HG02840 (cell line): ENCODE data around the gene GRIFIN.

Experiments used
- ATAC-seq: cut with Tn5 transposase; IDR thresholded peaks from one replicate; pipeline ENCODE4 v1.9.1; 2021; ENCODE audit warnings: mild to moderate bottlenecking, moderate library complexity, moderate number of reproducible peaks; ENCODE audit not compliant: unreplicated experiment, low FRiP score

Gene GRIFIN, protein sequence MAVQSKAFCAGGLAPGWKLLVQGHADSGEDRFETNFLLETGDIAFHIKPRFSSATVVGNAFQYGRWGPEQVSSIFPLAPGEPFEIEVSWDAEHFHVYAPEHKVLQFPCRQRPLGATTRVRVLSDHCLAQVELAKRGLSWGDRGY

DNA sequence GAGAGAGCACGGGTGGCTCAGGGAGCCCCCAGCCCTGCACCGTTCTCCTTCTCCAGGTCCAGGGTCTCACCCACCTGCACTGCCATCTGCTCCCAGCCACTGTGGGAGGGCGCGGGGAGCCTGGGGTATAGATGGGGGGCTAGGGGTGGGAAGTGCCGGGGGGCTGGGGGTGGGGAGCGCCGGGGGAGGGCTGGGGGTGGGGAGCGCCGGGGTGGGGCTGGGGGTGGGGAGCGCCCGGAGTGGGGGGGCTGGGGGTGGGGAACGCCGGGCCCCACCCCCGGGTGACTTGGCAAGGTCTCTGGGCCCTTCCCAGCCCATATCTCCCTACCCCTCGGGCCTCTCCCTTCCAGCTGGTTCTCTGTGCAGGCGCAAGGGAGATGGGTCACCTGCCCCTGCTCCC is at the start of gene GRIFIN:
Gene GRIFIN (minus strand): TSS at position 101 of the 400 bp plus-strand sequence. CDS start 15 bp downstream, at position 86.
- ATAC-seq = no peak

DNA sequence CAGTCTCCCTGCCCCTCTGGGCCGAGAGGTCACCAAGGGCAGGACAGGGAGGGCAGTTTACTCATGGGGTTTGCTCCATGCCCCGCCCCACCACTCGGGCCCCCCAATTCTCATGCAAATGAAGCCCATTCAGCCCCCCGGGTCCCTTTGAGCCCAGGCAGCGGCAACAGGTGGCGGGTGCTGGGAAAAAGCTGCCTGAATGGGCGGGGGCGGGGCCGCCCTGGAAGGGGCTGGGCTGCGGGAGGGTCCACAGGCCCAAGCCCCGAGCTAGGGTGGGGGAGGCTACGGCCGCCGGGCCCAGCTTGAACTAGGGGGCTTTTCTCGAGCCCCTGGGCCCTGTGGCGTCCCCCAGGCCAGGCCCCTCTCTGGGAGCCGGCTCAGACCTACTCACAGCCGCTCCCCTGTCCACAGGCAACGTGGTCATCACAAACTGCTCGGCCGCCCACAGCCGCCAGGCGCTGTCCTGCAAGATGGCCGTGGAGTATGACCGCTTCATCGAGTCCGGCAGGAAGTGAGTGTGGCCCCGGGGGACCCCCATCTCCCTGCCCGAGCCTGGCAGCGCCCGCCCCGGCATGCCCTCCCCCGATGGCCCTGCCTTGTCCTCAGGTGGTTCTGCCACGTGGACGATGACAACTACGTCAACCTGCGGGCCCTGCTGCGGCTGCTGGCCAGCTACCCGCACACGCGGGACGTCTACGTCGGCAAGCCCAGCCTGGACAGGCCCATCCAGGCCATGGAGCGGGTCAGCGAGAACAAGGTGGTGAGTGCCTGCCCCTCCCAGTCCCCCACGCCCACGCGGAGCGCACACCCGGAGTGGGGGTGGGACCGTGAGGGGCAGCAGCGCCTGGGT is 48.8 kb upstream of the GRIFIN start:
- no peak for ATAC-seq

DNA sequence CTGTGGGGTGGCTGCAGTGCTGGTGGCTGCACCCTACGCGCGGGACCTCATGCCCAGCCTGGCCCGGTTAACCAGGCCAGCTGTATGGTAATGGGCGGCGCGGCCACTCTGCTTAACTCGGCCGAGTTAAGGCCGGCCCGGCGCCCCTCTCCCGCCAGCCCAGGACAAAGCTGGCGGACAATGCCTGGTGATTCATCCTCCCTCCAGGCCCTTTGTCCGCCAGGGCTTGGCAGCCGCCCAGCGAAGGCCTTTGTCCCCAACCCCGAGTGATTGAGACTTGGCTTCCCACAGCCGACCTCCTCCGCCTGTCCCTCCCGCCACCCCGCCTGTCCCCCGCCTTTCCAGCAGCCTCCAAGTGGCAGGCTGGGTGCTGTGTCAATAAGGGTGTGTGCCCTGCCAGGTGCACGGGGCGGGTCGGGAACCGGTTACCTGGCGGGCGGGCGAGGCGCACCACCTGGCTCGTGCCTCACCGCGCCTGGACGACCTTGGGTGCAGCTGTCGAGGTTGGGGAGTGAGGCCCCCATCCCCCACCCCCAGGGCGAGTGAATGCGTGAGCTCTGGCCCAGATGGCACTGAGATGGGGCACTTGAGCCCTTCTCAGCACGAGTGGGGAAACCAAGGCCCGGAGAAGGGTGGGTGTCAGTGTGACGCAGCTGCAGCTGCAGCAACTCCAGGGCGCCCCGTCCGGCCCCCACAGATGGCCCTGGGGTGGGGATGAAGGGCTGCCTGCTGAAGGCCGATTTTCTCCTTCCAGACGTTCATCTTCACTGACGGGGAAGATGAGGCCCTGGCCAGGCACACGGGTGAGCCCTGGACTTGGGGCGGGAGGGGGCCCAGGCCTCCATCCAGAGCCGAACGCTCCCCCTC is 48.0 kb upstream of the GRIFIN start:
- no peak for ATAC-seq

DNA sequence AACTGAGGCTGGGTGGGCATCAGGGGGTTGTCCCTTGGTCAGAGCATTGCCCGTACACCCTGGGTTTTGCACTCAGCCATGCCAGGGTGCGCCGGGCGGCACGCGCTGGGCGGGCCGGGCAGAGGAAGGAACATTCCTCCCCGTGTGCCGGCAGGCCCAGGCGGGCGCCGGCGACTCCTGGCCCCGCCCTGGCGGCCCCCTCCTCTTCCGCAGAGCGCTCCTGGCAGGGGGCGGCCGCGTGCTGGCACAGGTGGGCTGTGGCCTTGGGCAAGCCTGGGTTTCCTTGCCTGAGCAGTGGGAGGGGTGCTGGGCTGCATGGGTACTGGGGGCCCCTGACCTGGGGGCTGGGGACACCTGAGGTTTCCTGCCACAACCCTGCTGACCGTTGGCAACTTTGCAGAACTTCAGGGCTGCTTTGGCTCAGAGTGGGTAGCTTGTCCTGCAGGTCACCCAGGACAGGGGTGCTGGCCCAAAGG is 47.3 kb upstream of the GRIFIN start:
- no peak for ATAC-seq

DNA sequence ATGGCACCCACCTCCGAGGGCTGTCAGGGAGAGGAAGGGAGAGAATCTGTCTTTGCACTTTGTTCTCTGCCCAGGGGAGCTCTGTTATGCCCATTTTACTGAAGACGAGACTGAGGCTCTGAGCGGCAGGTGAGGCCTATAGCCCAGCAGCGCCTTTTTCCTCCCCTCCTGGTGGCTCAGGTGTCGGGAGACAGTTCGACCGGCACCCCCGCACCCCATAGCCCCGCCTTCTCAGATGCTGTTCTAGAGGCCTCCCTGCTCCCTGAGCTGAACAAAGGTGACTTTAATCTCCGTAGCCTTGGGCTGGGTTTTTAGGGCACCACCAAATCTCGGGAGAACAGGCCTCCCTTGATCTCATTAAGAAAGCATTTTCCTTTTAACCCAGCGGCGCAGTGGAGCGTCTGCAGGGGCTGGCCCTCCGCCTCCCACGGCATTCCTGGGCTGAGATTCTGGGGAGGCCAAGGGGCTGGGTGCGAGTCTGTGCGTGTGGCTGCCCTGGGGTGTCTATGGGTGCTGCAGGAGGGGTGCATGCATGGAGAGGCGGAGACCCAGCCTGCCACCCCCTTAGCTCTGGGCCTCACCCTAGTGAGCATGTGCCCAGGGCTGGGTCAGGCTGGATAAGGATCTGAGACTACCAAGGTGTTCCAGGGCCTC is 46.7 kb upstream of the GRIFIN start:
- ATAC-seq = no peak

DNA sequence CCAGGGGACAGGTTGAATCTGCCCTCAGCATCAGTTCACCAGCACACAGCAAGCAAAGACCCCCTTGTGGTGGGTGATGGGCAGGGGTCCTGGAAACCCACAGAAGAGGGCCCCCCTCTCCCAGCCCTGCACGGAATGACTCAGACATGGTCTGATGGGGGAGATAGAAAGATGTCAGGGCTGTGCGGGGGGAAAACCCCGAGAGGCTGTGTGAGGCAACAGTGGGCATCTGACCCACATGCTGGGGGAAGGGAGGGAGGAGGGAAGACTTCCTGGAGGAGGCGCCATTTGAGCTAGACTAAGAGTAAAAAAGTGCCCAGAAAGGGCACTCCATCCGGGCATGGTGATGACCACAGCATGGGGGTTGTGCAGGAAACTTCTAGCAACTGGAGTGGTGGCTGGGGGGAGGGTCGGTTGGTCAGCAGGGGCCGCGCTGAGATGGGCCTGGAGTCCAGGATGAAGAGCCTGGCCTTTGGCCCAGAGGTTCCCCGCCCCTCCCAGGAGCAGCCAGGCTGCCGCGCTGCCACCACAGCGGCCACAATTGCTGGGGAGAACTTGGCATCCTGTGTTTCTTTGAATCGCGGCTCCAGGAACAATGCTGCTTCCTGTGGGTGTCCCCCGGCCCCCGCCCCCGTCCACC is 45.9 kb upstream of the GRIFIN start:
- no peak for ATAC-seq

DNA sequence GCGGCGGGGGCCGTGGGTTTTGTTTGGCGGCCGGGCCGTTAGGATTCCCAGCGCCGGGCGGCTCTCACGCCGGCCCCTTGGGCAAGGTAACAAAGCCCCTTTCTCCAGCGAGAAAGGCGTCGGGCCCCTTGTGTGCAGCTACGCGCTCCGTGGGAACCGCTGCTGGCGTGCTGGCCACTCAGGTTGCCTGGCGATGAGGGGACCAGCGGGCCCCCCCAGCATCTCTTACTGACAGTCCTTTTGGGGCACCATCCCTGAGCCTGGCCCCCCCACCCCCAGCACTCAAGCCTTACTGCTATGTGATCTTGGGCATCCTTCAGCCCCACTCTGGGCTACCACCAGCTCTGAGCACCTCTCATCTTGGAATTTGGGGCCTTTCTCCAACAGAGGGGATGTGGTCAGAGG is 45.1 kb upstream of the GRIFIN start:
- no peak for ATAC-seq

DNA sequence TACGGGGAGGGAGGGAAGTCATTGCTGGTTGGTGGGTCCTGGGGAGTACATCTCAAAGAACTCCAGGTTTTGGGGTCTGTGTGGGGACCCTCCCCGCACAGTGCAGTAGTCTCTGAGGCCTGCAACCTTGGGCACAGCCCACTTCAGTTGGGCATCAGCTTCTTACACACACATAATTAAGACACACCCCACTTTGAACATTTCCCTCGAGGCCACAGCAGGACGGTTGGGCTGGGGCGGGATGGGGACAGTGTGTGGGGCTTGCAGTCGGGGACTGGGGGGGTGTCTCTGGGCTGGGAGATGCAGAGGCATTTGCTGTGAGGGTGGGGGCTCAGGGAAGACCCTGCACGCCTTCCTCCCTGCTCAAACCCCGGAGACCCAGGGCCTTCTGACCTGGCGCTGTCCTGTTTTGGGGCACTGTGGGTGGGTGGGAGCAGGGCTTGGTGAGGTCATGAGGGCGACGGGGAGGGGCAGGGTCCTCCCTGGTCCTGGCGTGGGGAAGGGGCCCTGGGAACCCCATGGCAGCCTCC is 44.6 kb upstream of the GRIFIN start:
- no peak for ATAC-seq

DNA sequence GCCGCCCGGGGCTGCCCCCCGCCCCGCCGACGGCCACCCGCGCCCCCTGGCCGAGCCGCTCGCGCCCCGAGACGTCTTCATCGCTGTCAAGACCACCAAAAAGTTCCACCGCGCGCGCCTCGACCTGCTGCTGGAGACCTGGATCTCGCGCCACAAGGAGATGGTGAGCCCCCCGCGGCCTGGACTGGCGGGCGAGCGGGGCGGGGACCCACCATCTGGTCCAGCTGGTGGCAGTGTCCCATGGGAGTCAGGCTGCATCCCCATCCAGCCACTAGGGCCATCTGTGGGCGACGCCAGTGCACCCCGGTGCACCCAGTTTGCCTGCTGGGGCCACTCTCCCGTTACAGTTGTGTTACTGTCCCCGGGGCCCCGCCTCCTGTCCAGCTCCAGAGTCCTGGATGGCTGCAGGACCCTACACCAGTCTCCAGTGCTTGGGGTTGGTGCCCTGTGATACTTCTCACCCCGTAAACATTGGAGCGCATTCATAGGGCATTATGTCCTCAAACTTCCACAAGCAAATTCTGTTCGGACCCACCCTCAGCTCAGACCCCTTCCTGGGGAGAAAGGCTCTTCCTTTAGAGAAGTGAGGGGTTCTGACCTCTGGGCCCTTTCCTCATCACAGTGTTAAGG is 44.0 kb upstream of the GRIFIN start:
- ATAC-seq = no peak

DNA sequence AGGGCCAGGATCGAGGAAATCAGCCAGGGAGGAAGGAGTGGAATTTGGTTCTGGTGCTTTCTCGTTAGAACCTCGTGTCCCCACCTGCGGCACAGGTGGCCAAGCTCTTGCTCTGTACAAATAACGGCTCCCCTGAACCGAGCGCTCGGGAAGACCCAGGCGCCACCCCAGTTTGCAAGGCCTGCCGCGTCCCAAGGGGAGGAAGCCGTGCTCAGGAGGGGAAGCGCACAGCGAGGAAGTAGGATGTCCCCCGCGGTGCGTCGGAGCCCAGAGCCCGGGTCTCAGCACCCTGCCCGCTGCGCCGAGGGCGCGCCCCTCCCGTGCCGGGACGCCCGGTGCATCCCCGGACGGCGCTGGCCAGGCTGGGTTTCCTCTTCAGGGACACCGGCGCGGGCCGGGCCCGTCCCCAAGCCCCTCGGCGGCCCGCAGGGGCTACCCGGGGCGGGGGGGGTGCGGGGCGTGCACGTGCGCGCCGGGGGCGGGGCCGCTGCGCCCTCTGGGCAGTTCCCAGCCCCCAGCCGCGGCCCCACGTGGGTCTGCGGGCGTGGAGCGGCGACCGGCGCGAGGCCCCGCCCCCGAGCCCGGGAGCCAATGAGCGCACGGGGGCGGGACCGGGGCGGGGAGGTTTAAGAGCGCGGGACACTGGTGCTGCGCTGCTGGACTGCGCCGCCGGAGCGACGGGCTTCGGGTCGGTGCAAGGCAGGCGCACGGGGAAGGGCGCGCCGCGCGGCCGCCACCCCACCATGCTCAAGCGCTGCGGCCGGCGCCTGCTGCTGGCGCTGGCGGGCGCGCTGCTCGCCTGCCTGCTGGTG is 43.1 kb upstream of the GRIFIN start, which contains the start of gene LFNG:
Gene LFNG (plus strand): TSS at position 656 of the 812 bp plus-strand sequence. CDS start 88 bp downstream, at position 744.
- peak; percentile 83 for ATAC-seq

DNA sequence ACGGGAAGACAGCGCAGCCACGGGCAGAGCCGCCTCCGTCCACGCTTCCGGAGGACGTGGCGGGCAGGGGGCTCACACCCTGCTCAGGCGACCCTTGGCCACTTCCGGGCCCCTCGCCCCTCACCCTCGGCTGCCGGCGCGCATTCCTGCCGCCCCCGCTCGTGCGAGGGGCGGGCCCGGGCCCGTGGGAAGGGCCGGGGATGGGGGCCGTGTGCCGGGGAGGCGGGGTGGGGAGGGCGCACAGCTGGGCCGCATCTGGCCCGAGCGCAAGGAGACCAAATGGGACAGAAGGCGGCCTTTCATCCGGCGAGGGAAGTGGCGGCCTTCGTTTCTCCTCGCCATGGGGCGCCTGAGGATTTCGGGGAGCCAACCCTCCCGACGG is 42.5 kb upstream of the GRIFIN start:
- ATAC-seq = no peak

DNA sequence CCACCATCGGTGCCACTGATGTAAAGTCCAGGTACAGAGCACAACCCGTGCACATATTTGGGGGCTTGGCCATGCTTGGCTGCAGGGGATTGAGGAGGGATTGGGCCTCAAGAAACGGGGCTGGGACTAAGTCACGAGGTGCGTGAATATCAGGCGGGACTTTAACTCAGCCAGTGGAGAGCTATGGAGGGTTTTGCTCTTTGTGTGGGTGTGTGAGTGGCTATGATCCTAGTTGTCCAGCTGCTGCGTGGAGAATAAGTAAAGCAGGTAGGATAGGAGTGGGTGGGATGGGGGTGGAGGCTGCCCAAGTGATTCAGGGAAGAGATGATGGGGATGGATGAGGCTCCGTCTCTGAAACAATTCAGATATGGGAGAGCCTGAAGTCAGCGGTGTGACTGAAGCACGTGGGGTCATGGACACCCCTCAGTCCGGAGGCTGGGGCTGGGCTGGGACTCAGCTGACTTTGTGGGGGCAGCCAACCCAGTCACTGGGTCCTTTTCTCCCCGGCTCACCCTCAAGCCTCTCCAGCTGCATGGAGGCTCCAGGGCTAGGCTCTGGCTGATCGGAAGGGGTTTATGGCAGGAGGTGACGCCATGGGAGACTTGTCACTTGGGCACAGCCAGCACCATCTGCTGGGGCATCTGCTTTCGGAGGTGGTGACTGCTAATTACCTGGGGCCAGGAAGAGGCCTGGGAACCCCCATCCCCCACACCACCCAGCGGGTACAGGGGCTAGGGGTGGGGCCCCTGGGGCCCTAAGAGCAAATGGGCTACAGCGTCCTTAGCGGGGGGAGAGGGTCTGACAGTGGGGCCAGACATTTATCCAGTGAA is 41.7 kb upstream of the GRIFIN start:
- no peak for ATAC-seq

DNA sequence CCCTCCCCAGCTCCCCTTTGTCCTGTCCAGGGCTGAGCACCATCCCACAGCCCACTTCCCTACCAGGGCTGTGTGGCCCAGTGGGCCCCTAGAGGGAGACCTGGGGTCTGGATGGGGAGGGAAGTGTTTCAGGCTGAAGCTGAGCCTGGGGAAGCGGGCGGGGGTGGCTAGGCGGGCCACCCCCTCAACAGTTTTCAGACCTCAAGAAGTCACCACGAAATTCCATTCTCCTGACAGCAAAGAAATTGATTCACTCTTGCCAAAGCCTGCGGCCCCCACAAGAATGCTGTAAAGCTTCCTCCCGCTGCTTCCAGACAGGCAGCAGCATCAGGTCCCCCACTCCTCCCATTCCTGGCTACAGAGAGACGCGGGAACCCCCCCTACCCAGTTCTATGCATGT is 40.8 kb upstream of the GRIFIN start:
- ATAC-seq = no peak

DNA sequence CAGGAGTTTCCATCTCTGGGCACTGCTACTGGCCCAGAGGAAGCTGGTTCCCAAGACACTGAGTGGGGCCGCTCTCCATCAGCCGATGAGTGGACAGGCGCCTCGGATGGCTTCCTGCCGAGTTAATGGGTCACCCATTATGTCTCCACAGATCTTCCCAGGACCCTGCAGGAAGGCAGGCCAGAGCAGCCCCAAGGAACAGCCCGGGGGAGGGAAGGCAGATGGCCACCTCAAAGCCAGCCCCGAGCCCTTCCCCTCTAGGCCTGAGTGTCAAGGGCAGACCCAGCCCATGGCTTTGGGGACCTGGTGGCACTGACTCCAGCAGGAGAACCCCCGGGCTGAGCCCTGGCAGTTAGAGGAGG is 40.0 kb upstream of the GRIFIN start:
- no peak for ATAC-seq

DNA sequence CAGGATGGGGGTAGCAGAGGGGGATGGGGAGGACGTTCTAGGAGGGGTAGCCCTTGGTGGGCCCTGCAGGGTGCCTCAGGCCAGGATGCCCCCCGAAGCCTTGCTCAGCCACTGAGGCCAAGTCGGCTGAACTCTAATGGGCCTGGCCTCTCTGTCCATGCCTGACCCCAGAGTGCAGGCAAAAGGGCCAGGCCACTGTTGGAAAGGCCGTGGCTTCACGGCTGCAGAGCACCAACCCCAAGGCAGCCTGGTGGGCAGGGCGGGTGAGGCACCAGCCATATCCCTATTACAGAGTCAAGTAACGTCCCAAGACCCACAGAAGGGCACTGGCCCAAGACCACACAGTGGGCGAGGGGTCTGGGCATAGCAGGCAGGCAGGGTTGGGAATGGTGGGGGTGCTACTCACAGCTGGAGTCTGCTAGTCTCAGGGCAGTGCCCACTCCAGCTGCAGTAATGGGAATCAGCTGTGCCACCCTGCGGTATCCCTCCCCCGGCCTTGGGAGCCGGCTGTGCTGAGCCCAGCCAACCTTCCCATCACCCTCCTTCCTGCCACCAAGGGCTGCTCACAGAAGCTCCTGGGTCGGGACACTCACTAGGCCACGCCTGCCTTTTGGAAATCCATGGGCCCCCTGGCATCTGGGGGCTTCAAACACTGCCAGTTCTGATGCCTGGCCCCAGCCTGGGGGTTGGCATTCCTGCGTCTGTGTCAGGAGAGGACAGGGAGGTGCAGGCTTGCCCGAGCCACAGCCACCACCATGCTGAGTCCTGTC is 39.4 kb upstream of the GRIFIN start:
- ATAC-seq = no peak

DNA sequence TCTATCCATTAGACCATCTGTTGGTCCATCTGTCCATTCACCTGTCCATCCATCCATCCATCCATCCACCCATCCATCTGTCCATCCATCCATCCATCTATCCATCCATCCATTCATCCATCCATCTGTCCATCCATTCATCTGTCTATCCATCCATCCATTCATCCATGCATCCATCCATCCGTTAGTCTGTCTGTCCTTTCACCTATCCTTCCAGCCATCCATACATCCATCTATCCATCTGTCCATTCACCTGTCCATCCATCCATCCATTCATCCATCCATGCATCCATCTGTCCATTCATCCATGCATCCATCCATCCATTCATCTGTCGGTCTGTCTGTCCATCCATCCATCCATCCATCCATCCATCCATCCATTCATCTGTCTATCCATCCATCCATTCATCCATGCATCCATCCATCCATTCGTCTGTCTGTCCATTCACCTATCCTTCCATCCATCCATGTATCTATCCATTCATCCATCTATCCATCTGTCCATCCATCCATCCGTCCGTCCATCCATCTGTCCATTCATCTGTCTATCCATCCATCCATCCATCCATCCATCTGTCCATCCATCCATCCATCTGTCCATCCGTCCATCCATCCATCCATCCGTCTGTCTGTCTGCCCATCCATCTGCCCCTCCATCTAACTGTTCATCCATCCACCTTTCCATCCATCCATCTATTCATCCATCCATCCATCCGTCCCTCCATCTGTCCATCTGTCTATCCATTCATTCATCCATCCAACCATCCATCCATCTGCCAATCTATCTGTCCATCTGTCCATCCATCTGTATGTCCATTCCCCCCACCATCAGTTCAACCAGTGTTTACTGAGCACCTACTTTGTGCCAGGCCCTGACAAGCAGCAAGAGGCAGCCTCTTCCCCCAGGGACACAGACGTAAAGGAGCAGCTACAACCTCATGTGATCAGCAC is 38.5 kb upstream of the GRIFIN start:
- no peak for ATAC-seq
